ENCODE results near the gene PTPRA. TPM values are rescaled to one million over a fixed set of nuclear protein-coding genes. Genes with fewer than 3 reads are reported as not detected.

Gene PTPRA
- total RNA-seq, 8 experiments from 2014 or later, result 31.8 to 137 (median 58.2) TPM

DNA sequence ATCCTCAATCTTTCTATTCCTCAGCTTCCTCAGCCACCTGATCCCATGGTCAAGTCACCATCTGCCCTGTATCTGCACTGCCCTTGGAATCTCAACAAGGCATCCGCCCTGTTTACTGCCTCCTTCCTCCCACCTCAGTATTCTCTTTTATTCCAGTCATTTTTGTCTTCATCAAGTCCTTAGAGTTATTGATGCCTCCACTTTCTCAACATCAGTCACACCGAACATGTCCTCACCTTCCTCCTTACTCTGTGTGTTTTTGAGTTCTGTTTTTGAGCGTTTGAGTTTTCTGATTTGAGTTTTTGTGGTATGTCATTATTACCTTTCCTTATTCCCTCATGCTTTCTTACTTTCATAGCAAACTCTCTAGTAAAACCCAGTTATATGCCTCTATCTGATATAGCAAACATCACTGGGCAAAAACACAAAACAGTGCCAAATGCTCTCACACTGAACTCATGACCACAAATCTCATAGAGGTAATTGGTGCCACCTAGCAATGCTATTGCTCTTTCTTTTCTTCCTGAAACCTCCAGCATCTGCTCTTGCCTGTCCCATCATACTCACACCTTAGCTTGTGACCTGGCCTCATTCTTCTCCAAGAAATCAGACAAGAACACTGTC, 158.4 kb downstream of the PTPRA start:
- no peak for ATAC-seq (replicated peaks in 6 of 8)
- Histone ChIP-seq H3K27ac (no peak overlapping the region), H3K4me1 (replicated peaks in 1 of 2) (no peaks in the 10 kb centered on the region), H3K4me3 (no peak overlapping the region)
- 90 to 100% (median 96%) methylated on average over 1 to 3 of the region's 3 CpGs; no CpG with 5 or more reads in 1 of the 10 experiments for WGBS, 10 experiments
- in situ Hi-C loops (cut with MboI; ENCODE audit: low pct_unique_long_range_greater_than_20kb in 2 of 9, low sequenced_read_pairs in 9 of 9, unreplicated experiment in 9 of 9), result no loop called here

DNA sequence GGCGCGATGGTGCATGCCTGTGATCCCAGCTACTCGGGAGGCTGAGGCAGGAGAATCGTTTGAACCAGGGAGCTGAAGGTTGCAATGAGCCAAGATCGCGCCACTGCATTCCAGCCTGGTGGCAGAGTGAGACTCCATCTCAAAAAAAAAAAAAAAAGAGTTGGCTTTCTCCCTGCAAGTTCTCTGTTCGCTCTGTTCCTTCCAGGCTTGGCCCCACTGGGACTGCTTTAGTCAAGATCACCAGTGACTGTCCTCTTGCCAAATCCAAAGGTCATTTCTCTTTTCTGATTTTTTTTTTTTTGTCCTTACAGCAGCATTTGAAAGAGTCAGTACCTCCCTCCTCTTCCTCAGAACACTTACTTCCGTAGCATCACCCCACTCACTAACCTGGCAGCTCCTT, 159.3 kb downstream of the PTPRA start:
- Histone ChIP-seq H3K27ac (no peak overlapping the region), H3K4me3 (no peak overlapping the region), H3K4me1 (replicated peaks in 1 of 2) (no peaks in the 10 kb centered on the region)
- in situ Hi-C loops (cut with MboI; ENCODE audit: low pct_unique_long_range_greater_than_20kb in 2 of 9, low sequenced_read_pairs in 9 of 9, unreplicated experiment in 9 of 9), result no loop called here
- ATAC-seq (replicated peaks in 6 of 8), result no peak
- 85 to 100% (median 99%) methylated on average over 1 to 6 of the region's 8 CpGs for WGBS, 10 experiments

DNA sequence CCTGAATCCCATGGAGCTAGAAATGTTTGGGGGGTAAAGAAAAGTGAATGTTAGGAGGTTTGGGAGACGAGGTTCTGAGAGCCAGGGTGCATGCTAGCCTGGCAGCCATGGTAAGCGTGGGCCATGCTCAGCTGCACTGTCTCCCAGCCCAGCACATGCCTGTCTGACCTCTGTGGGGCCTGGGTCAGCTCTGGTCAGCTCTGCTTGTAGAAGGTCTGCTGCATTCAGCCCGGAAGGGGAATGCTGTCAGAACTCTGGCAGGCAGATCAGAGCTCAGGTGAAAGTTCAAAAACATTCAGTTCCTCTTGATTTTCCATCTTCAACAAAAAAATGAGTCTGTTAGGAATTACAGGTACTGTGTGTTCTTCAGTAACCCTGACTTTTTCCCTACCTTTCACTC, 164.4 kb downstream of the PTPRA start:
- Histone ChIP-seq H3K4me1 (replicated peaks in 1 of 2) (no peaks in the 10 kb centered on the region), H3K4me3 (no peak overlapping the region), H3K27ac (no peak overlapping the region)
- ATAC-seq (replicated peaks in 6 of 8), result no peak
- in situ Hi-C loops (cut with MboI; ENCODE audit: low pct_unique_long_range_greater_than_20kb in 2 of 9, low sequenced_read_pairs in 9 of 9, unreplicated experiment in 9 of 9), result no loop called here
- WGBS, 10 experiments, result 20 to 89% (median 82%) methylated on average over 1 to 2 of the region's 3 CpGs; no CpG with 5 or more reads in 7 of the 10 experiments

DNA sequence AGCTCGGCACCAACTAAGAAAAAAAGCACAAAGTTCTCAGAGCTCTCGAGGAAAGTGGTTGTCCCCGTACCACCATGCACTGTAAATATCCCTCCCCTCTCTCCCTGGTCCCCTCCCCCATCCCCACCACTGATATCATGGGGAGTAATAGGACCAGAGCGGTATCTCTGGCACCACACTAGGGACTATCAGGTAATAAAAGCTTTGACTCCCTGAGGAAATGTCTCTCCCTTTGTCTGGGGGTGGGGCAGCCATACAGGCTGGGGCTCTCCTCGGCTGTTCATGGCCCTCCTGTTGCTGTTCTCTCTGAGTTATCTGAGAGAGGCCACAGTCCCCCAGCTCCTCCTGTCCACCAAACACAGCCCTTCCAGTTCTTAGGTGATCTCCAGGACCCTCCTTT, 165.2 kb downstream of the PTPRA start:
- no peaks in the 10 kb centered on the region for H3K4me1 ChIP-seq (replicated peaks in 1 of 2)
- 81 to 100% (median 95%) methylated on average over 1 to 4 of the region's 5 CpGs; no CpG with 5 or more reads in 5 of the 10 experiments for WGBS, 10 experiments
- H3K4me3 ChIP-seq, result no peak overlapping the region
- in situ Hi-C loops (cut with MboI; ENCODE audit: low pct_unique_long_range_greater_than_20kb in 2 of 9, low sequenced_read_pairs in 9 of 9, unreplicated experiment in 9 of 9), result no loop called here
- no peak for ATAC-seq (replicated peaks in 6 of 8)
- H3K27ac ChIP-seq, result no peak overlapping the region

GRCh38 chr20:3039426-3039825, 166.1 kb downstream of the PTPRA start:
- ATAC-seq (replicated peaks in 6 of 8), result no peak
- in situ Hi-C loops (cut with MboI; ENCODE audit: low pct_unique_long_range_greater_than_20kb in 2 of 9, low sequenced_read_pairs in 9 of 9, unreplicated experiment in 9 of 9), result no loop called here
- Histone ChIP-seq H3K27ac (no peak overlapping the region), H3K4me3 (no peak overlapping the region), H3K4me1 (replicated peaks in 1 of 2) (no peaks in the 10 kb centered on the region)
- WGBS, 10 experiments, result 100% methylated on average over 1 to 3 of the region's 4 CpGs; no CpG with 5 or more reads in 5 of the 10 experiments

GRCh38 chr20:3040086-3040485, 166.8 kb downstream of the PTPRA start:
- Histone ChIP-seq H3K4me3 (no peak overlapping the region), H3K27ac (no peak overlapping the region), H3K4me1 (replicated peaks in 1 of 2) (peaks cover 2 to 4% of the 10 kb centered on the region in 2 donors)
- in situ Hi-C loops (cut with MboI; ENCODE audit: low pct_unique_long_range_greater_than_20kb in 2 of 9, low sequenced_read_pairs in 9 of 9, unreplicated experiment in 9 of 9), result no loop called here
- no peak for ATAC-seq (replicated peaks in 6 of 8)
- WGBS, 10 experiments, result 71 to 100% (median 90%) methylated on average over 1 to 5 of the region's 8 CpGs; no CpG with 5 or more reads in 2 of the 10 experiments

GRCh38 chr20:3041854-3042409, 168.7 kb downstream of the PTPRA start:
- WGBS, 10 experiments, result 20 to 86% (median 36%) methylated on average over 1 to 5 of the region's 10 CpGs; no CpG with 5 or more reads in 2 of the 10 experiments
- H3K27ac ChIP-seq, result no peak overlapping the region

DNA sequence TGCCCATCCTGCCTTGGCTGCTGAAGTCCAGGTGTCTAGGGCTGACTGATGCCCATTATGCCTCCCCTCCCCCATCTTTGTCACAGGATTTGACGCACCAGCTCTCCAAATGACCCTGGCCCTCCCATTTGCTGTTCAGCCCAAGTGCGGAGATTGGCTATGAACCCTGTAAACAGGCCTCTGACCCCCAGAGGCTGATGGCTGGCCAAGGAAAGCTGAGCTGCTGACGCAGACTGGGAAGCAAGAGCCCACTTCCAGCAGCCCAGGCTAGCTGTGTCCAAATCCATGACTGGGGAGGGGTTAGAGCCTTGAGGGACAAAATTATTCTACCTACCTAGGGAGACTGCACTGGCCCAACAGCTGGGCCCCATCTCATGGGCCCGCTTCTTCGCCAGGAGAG, 169.3 kb downstream of the PTPRA start:
- no peak for ATAC-seq (replicated peaks in 6 of 8)
- Histone ChIP-seq H3K27ac (no peak overlapping the region), H3K4me1 (replicated peaks in 1 of 2) (peaks cover 10 to 12% of the 10 kb centered on the region in 2 donors), H3K4me3 (no peak overlapping the region)
- in situ Hi-C loops (cut with MboI; ENCODE audit: low pct_unique_long_range_greater_than_20kb in 2 of 9, low sequenced_read_pairs in 9 of 9, unreplicated experiment in 9 of 9), result no loop called here
- 70 to 100% (median 100%) methylated on average over 1 to 2 of the region's 5 CpGs; no CpG with 5 or more reads in 5 of the 10 experiments for WGBS, 10 experiments

More at GRCh38 chr20:3041854-3042409, 168.7 kb downstream of the PTPRA start:
- Histone ChIP-seq H3K4me3 (no peak overlapping the region), H3K4me1 (replicated peaks in 1 of 2) (peaks cover 4 to 7% of the 10 kb centered on the region in 2 donors)
- in situ Hi-C loops (cut with MboI; ENCODE audit: low pct_unique_long_range_greater_than_20kb in 2 of 9, low sequenced_read_pairs in 9 of 9, unreplicated experiment in 9 of 9), result no loop called here
- ATAC-seq (replicated peaks in 6 of 8), result no peak

DNA sequence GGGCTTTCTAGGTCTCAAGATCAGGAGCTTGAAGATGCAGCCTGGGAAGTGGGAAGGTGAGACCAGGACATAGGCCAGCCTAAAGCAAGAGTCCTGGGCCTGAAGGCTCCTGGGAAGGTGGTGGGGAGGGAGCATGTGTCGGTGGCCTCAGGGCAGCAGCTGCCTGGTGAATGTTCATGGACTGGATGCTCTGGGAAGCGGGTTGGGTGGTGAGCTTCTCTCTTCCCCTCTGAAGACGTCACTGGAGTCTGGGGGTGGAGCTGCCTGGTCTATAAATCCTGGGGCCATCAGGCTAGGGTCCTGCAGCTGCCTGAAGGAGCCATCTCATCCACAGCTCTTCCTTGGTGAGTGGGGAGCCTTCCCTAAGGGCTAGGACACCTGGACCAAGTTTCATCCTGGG, 170.0 kb downstream of the PTPRA start, which contains the start of gene GNRH2:
Gene GNRH2, plus strand, starts transcription at position 301 of the 400 bp plus-strand sequence. CDS start 793 bp downstream, outside the sequence.
- no peak for ATAC-seq (replicated peaks in 6 of 8)
- peaks cover 10 to 12% of the 10 kb centered on the region in 2 donors for H3K4me1 ChIP-seq (replicated peaks in 1 of 2)
- WGBS, 10 experiments, result 20 to 88% (median 67%) methylated on average over 1 of the region's 3 CpGs; no CpG with 5 or more reads in 5 of the 10 experiments
- H3K27ac ChIP-seq, result no peak within 1 kb of the TSS
- no peak within 1 kb of the TSS for H3K4me3 ChIP-seq
- in situ Hi-C loops (cut with MboI; ENCODE audit: low pct_unique_long_range_greater_than_20kb in 2 of 9, low sequenced_read_pairs in 9 of 9, unreplicated experiment in 9 of 9), result no loop called here

- in situ Hi-C loops (cut with MboI; ENCODE audit: low pct_unique_long_range_greater_than_20kb in 2 of 9, low sequenced_read_pairs in 9 of 9, unreplicated experiment in 9 of 9), result no loop called here
- H3K27ac ChIP-seq, result no peak overlapping the region
- ATAC-seq (replicated peaks in 6 of 8), result no peak
- peaks cover 10 to 12% of the 10 kb centered on the region in 2 donors for H3K4me1 ChIP-seq (replicated peaks in 1 of 2)
- WGBS, 10 experiments, result 84 to 100% (median 100%) methylated on average over 1 to 4 of the region's 8 CpGs; no CpG with 5 or more reads in 7 of the 10 experiments
- H3K4me3 ChIP-seq, result no peak overlapping the region
Observed at GRCh38 chr20:3044336-3044965, 171.2 kb downstream of the PTPRA start.

DNA sequence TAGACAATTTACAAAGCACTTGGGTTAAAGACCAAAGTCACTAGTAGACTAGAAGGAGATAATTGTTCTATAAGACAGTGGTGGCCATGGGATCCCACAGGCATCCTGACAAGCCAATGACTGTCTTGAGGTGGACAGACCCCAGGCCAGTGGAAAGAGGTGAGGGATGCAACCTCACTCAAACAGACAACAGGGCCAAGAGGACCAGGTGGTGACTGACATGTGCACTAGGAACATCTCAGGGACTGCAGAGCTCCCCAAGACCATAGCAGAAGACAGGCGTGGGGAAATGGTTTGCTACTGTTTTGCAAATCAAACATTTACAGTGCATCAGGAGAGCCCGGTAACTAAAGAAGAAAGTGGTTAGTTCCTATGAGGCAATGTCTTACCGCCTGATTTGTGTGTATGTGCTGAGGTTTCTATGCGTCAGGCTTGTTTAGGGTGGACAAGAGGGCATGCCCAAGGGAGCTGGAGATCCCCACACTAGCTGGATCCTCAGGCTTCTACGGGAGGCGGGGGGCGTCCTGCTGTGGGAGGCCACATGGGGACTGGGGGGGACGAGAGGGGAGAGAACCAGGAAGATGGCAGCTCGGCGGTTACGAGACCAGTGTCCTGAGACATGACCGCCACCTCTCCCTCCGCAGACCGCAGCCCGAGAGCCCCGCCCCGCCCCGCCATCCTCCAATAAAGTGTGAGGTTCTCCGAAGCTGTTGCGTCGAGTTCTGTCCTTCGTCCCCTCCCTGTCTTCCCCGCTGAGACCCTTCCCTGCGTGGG, 171.9 kb downstream of the PTPRA start:
- Histone ChIP-seq H3K4me1 (replicated peaks in 1 of 2) (peaks cover 10 to 12% of the 10 kb centered on the region in 2 donors), H3K27ac (peak overlapping the region; percentile 84 to 95), H3K4me3 (peak overlapping the region; percentile 50 to 93 (median 61))
- in situ Hi-C loops (cut with MboI; ENCODE audit: low pct_unique_long_range_greater_than_20kb in 2 of 9, low sequenced_read_pairs in 9 of 9, unreplicated experiment in 9 of 9), result no loop called here
- ATAC-seq (replicated peaks in 6 of 8), result peak; percentile 75 to 83 (median 78)
- 20 to 83% (median 51%) methylated on average over 1 to 4 of the region's 24 CpGs; no CpG with 5 or more reads in 5 of the 10 experiments for WGBS, 10 experiments

GRCh38 chr20:3045816-3046676, 172.8 kb downstream of the PTPRA start, which contains the start of gene MRPS26:
MRPS26 (plus strand) TSS chr20:3046052; CDS start chr20:3046069, 17 bp downstream.
- WGBS, 10 experiments, result 0% methylated on average over 2 to 9 of the region's 104 CpGs; no CpG with 5 or more reads in 6 of the 10 experiments
- peak; percentile 88 to 95 (median 94) for ATAC-seq (replicated peaks in 6 of 8)

More at GRCh38 chr20:3045816-3046676, 172.8 kb downstream of the PTPRA start, which contains the start of gene MRPS26:
- Histone ChIP-seq H3K4me3 (peak within 1 kb of the TSS; percentile 50 to 93 (median 61)), H3K4me1 (replicated peaks in 1 of 2) (peaks cover 10 to 12% of the 10 kb centered on the region in 2 donors), H3K27ac (peak within 1 kb of the TSS; percentile 84 to 95)
- in situ Hi-C loops (cut with MboI; ENCODE audit: low pct_unique_long_range_greater_than_20kb in 2 of 9, low sequenced_read_pairs in 9 of 9, unreplicated experiment in 9 of 9), result no loop called here

Data from motor neuron (in vitro differentiated cells).